ENCODE results near the gene ORM1. TPM values are rescaled to one million over a fixed set of nuclear protein-coding genes. Genes with fewer than 3 reads are reported as not detected.

ORM1 gene
- total RNA-seq, 1 experiment from 2014 or later = not detected

Other genes starting within 250 kb of the ORM1 start
- gene AMBP, start 244.8 kb upstream of the ORM1 start, total RNA-seq (2014; rRNA removed; shearing (Covaris generic)) = 0.48 and 4.6 TPM in 2 replicates
- 0.36 TPM in 1 of 2 replicates, not detected in the other for gene KIF12, start 223.8 kb upstream of the ORM1 start, total RNA-seq (2014; rRNA removed; shearing (Covaris generic))
- gene COL27A1, start 167.6 kb upstream of the ORM1 start, total RNA-seq (2014; rRNA removed; shearing (Covaris generic)) = 2.8 and 4.7 TPM in 2 replicates
- gene ORM2, start 6.8 kb downstream of the ORM1 start, total RNA-seq (2014; rRNA removed; shearing (Covaris generic)) = not detected in 2 replicates
- gene AKNA, start 64.9 kb downstream of the ORM1 start, total RNA-seq (2014; rRNA removed; shearing (Covaris generic)) = 2.9 and 4.2 TPM in 2 replicates
- 1.4 and 1.7 TPM in 2 replicates for gene WHRN, start 182.4 kb downstream of the ORM1 start, total RNA-seq (2014; rRNA removed; shearing (Covaris generic))